ENCODE results near the gene TTC5.

DNA sequence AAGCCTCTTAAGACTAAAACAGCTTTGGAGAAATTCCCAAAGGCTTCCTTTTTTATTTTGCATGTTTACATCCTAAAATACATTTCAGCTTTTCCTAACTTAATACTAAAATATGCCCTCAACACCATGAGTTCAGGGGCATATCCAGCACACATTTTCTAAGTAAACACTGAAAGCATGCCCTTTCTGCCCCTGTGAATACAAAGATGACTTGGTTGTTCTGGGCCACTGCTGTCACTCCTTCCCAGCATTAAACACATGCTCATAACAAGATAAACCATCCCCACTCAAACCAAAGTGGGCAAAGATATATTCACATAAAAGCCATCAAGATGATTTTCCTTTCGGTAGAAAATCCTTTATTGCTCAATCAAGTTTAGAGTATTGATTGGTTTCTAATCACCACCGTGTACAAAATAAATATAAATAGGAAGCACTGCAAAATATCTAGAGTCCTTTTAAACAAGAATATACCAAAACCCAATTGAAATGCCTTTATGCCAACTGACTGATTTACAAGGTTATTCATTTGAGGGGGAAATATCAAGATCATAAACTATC is 25.4 kb upstream of the TTC5 start:
- TF ChIP-seq CTCF (IDR thresholded peaks at IDR 0.05; ENCODE audit: insufficient read depth, low read length) (no peak), POLR2AphosphoS5 (IDR thresholded peaks at IDR 0.05; ENCODE audit: low read depth) (no peak), GABPA (IDR thresholded peaks at IDR 0.05; ENCODE audit: low read depth) (no peak), SPI1 (IDR thresholded peaks at IDR 0.05; ENCODE audit: borderline replicate concordance, low read depth) (no peak)
